Measurements from ENCODE around the gene ARID3A.
"Not testable (repeated sequence)": the region's sequence is repeated elsewhere in the genome, so short reads cannot be mapped to it uniquely, and the experiment has no call there.

The ARID3A gene

DNA sequence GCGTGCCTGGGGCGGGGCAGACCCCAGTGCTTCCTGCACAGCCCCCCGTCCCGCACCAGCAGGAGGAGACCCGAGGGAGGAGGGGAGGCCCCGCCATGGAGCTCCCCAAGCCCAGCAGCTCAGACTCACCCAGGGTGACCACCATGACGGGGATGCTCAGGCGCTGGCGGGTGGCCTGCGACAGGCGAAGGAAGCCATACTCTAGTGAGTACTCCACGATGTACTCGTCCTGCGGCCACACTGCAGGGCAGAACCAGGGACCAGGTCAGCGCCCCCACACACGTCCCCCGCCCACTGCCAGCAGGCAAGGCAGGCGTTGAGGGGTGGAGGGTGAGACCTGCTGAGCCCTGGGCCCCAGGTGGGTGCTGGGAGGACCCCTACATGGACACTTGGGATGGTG, 86.5 kb downstream of the ARID3A start:
- FAIRE-seq (no peak), DNase-seq (ENCODE audit: insufficient read length, low spot score) (no peak)

DNA sequence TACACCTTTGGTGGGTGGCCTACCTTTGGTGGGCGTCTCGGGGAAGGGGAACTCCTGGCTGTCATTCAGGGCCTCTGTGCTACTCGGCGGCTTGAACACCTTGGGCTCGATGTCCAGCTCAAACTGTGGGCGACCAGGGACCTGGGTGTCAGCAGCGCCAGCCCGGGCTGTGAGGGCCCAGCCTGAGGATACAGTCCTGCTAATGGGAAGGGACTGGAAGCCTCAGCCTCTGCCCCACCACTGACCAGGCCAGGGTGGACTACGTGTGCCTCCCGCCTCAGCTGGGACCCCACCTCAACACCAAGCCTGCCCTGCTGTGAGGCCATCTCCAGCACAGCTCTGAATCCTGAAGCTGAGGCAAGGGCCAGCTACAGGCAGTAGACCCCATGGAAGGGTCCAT, 87.4 kb downstream of the ARID3A start:
- FAIRE-seq (no peak), DNase-seq (ENCODE audit: insufficient read length, low spot score) (no peak)

DNA sequence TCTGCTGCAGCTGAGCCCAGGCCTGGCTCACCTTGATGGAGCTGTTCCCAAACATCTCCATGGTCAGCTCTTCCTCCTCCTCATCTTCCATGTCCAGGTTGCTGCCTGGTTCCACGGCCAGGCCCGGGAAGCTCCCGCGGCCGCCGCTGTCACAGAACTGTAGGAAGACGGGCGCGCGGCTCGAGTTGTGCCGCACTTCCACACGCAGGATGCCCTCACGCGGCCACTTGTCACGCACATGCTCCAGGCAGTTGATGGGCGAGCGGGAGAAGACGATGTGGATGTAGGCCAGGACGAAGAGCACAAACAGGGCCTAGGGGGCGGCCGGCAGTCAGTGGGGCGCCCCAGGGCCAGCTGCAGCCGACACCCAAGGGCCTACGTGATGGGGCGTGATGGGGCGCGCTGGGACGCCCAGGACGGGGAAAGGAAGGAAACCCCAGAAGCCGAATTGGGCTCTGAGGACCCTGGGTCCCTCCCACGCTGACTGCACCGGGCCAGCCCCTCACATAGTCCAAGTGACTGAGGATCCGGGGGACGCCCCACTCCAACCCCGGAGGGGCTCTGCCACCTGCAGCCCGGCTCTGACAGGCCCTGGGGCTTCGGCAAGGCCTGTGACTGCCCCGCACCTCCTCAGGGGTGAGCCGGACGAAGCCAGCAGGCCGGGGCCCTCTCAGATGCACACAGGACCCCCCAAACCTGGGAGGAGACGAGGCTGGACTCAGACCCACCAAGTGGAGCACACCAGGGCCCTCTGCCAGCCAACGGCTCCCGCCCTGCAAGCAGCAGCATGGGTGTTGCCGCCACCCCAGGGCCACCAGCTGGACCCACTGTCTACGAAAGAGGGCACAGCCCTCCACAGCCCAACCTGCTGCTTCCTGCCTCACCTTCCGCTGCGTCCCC, 88.6 kb downstream of the ARID3A start:
- DNase-seq (ENCODE audit: insufficient read length, low spot score) (no peak), FAIRE-seq (no peak)

DNA sequence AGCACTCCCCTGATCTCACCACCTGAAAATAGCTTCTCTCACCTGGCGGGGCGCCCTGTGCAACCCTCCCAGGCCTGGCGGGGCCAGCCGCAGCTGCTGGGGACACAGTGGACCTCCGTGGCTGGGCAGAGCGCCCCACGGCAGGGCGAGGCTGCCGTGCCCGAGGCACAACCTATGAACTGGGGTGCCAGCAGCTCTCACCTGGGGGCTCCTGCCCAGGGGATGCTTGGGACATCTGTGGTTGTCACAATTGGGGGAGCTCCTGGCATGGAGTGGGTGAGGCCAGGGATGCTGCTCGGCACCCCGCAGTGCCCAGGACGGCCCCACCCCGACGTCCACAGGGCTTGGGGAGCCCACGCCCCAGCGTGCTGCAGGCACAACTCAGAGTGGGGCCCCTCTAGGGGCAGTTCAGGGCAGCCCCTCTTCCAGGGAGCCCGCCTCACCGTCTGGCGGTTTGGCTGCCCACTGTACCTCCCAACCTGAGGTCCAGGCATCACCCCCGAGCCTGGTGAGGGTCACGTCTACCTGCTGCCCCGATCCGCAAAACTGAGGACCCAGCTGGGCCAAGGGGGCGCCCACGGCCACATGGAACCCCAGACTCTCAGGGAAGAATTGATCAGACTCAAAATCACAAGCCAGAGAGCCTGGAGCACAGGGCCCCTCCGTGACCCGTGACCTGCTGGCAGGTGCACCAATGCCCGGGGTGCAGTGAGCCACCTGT, 89.4 kb downstream of the ARID3A start:
- no peak for FAIRE-seq
- DNase-seq (ENCODE audit: insufficient read length, low spot score), result no peak

DNA sequence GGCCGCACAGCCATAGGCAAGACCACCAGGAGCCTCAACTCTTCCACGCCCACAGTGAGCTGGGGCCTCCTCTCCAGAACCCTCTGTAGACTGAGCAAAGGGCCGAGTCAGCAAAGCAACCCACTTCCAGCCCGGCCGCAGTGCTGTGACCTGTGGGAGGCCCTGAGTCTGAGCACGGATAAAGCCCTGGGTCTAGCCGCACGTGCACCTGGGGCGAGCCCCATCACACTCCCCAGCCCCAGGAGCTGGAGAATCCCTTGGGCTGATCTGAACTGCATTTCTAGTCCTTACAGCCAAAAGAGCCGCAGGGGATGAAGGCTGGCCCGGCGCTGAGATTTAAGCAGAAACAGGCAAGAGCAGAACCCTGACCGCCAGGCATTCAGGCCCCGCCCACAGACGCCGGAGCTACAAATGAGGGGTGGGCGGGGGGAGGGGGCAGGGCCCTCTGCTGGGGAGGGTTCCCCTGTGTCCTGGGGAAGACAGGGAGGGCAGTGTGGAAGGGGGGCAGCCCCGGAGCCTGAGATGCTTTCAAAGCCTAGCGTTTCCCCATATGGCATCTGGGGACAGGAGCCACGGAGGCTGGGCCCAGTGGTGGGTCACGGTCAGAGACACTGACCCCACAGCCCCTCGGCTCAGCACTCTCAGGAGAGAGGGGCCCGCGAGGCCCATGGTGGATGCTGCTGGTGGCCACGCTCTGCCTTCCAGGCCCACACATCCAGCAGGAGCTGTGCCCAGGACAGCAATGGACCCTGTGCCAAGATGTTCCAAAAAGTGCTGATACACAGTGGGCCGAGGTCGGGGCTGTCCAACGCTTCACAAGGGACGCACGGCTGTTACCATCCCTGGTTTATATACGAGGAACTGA, 90.2 kb downstream of the ARID3A start:
- DNase-seq (ENCODE audit: insufficient read length, low spot score) (no peak), FAIRE-seq (no peak)

DNA sequence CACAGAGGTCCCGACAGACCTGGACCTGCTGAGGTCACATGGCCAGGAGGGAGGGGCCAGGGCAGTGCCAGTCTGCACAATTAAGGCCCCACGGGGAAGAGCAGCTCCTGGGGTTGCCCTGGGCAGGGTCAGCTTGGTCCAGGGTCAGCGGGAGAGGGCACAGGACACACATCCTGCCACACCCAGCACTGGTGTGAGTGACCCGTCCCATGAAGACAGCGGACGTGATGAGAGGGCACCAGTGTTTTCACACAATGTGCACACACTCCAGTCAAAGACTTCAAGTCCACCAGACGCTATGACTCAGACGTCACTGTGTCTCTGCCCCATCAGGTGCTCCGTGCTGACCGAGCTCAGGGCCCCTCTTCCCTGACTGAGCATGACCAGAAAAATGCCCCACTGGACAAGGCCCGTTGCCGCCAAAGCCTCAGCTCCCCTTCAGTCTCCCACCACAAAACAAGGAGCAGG, 90.8 kb downstream of the ARID3A start:
- DNase-seq (ENCODE audit: insufficient read length, low spot score) (no peak), FAIRE-seq (no peak)

DNA sequence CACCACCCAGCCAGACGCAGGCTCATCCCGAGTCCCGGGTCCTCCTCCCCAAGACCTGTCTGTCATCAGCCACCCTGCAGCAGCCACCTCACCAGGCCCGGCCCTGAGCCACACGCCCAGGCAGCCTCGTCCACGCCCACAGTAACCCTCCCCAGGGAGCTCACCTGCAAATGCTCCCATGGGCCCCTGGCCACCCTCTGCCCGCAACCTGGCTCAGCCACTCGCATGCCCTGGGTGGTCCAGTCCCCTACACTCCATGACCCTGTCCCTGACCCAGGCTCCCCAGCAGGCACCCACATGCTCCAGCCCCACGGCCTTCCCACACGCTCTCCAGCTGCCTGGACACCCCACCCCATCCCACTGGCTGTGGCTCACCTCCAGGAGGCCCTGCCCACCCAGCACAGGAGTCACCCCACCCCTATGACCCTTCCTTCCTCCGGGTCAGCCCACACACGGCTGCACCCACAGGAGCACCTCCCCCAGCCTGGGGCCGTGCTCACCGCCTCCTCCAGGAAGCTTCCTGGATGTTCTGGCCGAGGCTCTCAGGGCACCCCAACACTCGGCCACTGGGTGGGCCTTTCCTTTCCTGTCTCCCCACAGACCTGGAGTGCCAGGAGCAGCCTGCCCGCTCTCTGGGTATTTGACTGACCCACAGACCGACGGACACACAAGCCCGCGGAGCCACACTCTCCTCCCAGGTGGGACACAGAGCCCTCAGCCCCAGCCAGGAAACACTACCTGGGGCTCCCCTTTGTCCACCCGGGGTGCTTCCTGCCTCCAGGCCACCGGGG, 91.5 kb downstream of the ARID3A start:
- FAIRE-seq (no peak), DNase-seq (ENCODE audit: insufficient read length, low spot score) (no peak)

DNA sequence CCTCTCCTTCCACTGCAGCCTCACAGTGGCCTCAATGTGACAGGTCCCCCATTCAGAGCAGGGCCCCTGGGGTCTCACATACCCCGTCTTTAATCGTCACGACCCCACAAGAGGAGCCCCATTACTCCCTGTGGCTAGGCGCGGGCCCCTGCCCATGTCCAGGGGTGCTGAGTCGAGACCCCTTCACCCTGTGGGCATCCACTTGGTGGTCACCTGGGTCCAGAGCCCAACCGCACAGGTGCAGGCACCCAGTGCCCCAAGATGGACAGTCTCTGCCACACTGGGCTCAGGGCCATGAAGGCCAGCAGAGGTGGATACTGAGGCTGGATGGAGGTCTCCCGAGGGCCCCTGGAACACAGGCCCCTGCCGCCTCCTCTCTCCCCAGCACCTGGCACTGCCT, 92.1 kb downstream of the ARID3A start:
- no peak for FAIRE-seq
- no peak for DNase-seq (ENCODE audit: insufficient read length, low spot score)

DNA sequence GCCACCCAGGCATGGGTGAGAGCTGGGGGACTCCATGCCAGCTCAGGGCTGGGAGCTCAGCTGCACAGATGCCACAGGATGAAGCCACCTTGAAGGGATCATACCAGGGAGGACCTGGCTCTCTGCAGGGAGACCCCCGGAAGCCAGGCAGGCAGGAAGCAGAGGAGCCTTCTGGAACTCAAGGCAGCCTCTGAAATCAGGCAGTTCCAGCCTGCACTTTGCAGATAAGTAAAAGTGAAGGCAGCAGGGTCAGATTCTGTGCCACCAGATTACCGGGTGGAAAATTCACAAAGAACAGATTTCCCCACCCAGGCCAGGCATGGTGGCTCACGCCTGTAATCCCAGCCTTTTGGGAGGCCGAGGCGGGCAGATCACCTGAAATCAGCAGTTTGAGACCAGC, 92.6 kb downstream of the ARID3A start:
- FAIRE-seq, result no peak
- no peak for DNase-seq (ENCODE audit: insufficient read length, low spot score)

DNA sequence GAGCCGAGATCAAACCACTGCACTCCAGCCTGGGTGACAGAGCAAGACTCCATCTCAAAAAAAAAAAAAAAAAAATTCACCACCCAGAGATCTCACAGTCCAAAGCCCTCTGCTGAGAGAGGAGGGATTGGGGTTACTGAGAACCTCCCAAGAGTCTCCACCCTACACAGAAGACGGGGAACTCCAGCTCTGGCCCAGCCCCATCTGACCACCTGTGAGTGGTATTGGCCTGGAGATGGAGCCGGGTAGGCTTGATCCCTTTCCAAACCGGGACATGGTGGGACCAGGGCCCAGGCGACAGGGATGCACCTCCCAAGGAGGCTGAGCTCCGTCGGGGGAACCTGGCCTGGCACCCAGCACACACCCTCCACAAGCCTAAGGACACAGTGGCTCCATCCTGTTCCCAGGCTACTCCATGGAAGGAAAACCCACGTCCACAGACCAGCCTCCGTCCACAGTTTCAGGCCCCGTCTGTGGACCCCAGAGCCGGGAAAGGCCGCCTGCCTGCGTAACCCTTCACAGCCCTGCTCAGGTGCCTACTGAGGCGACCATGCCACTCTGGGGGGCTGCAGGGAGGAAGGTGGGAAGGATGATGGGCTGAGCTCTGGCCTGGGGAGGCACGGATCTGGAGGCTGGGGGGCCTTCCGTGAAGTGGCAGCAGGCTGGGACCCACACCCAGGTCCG, 93.2 kb downstream of the ARID3A start:
- FAIRE-seq, result no peak
- no peak for DNase-seq (ENCODE audit: insufficient read length, low spot score)

DNA sequence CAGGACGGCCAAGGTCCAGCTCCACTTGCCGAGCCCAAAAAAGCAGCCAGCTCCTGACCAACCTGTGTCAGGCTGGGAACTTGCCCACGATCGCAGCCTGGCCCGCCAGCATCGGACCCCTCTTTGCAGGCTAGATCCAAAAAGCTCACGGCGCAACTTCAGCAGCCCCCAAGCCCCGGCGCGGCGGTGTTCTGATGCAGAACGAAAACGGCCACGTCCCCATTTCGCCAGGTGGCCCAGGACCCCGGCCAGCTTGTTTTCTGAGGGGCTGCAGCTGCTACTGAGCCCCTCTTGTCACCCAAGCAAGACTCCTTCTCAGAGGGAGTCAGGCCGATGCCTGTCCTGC, 93.8 kb downstream of the ARID3A start:
- DNase-seq (ENCODE audit: insufficient read length, low spot score) (no peak), FAIRE-seq (no peak)

DNA sequence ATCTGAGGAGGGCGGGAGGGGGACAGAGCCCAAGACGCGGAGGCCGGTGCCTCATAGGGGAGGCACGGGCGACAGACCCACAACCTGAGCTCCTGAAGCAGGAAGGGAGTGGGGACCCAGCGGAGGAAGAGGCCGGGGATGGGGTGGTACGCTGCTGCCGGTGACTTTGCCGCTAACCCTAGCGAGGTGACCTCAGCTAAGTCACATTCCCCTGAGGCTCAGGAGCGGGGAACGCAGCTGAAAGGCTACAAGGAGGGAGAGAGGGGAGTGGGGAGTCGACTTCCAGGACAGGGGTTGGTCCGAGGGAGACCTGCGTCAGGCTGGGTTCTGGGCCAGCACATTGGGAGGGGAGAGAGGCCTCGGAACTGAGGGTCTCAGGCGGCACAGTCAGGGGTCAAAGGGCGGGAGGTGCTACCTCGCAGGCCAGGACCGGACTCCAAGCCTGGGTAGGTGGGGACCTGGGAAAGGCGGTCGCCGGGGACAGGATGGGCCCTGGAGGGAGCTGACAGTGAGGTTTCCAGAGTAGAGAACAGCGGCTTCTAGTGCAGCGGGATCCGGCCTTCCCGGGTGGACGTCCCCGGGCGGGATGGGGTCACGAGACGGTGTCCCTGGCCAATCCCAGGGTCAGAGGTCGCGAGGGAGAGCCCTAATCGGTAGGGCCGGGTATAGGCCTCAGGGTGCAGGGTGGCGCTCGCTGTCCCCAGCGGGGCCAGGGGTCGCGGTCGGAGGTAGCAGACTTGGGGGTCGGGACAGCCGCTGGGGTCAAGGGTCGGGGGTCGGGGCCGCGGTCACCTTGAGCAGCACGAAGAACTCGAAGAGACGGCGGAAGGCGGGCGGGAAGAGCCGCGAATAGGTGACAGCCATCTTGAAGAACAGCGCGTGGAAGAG, 94.4 kb downstream of the ARID3A start:
- FAIRE-seq (no peak), DNase-seq (ENCODE audit: insufficient read length, low spot score) (no peak)

DNA sequence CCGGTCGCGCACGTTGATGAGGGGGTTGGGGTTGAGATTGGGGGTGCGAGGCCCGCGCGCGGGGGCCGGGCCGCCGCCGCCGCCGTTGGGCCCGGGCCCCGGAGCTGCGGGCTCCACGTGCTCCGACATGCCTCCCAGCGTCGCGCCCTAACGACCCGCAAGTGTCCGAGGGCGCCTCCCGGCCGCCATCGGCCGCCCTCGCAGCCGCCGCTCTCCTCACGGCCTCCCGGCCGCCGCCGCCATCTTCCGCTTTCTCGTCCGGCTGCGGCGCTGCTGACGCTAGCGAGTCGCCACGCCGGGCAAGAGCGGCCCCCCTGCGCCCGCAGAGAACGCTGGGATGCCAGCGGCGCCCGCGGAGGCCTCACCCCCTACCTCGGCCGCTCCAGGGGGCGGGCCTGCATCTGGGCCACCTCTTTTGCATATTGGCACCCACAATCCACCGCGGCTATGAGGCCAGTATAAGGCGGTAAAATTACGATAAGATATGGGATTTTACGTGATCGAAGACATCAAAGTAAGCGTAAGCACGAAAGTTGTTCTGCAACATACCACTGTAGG, 95.1 kb downstream of the ARID3A start, which contains the start of gene TMEM259:
Gene TMEM259 (minus strand): TSS at position 256 of the 558 bp plus-strand sequence. CDS start 127 bp downstream, at position 129.
- FAIRE-seq, result peak; percentile 94

DNA sequence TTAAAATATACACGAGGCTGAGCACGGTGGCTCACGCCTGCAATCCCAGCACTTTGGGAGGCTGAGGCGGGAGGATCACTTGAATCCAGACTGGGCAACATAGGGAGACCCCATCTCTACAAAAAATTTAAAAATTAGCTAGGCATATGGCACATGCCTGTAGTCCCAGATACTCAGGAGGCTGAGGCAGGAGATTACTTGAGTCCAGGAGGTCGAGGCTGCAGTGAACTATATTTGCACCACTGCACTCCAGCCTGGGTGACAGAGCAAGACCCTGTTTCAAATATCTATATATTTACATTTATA, 98.0 kb downstream of the ARID3A start:
- not testable (repeated sequence) for FAIRE-seq; DNase-seq (ENCODE audit: insufficient read length, low spot score)

More for the DNA sequence above, 95.1 kb downstream of the ARID3A start, which contains the start of gene TMEM259:
- peak; percentile 100 for DNase-seq (ENCODE audit: insufficient read length, low spot score)

DNA sequence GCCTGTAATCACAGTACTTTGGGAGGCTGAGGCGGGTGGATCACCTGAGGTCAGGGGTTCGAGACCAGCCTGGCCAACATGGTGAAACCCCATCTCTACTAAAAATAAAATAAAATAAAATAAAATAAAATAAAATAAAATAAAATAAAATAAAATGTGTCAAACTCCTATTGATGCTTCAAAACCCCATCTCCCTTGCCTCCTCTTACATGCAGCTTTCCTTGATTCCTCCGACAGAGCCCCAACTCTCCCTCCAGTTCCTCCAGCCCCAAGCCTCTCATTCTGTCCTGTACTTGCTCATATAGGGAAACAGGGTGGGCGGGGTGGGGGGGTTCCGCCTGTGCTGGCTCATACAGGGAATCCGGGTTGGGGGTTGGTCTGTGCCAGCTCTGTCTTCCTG, 99.2 kb downstream of the ARID3A start:
- DNase-seq (ENCODE audit: insufficient read length, low spot score); FAIRE-seq: not testable (repeated sequence)
